Activated B cell treated with CpG ODN at 0.5 μM for 24 hours (primary cell): ENCODE results near the gene MYO9B. TPM values are rescaled to one million over a fixed set of nuclear protein-coding genes. Genes with fewer than 3 reads are reported as not detected.

Source experiments
- ATAC-seq: fragments of 200-7000 bp; cut with Tn5 transposase; one replicate; pipeline ENCODE4 v1.10.0; 2021; ENCODE audit warnings: low read depth, mild to moderate bottlenecking, moderate library complexity
- CTCF ChIA-PET: fragments of 350-600 bp; sonication (Branson Sonifier 250); formaldehyde crosslinking; loops from one replicate; lab custom pipeline; 2021; ENCODE audit warnings: antibody characterized with exemption; lab: Charles Lee
- POLR2A ChIA-PET: fragments of 350-600 bp; sonication (Branson Sonifier 250); formaldehyde crosslinking; loops from one replicate; lab custom pipeline; 2021; ENCODE audit warnings: antibody characterized with exemption; lab: Charles Lee
- DNase-seq: peaks from one replicate; pipeline ENCODE4 v3.0.0; 2022
- H3K27ac Mint-ChIP-seq: one replicate; pipeline ENCODE4 v1.8.0; 2020; ENCODE audit warnings: mixed read lengths
- H3K27me3 Mint-ChIP-seq: one replicate; pipeline ENCODE4 v1.8.0; 2021; ENCODE audit warnings: mixed read lengths
- H3K36me3 Mint-ChIP-seq: one replicate; pipeline ENCODE4 v1.8.0; 2021; ENCODE audit warnings: low read depth, mixed read lengths
- H3K4me1 Mint-ChIP-seq: one replicate; pipeline ENCODE4 v1.8.0; 2021; ENCODE audit warnings: mixed read lengths
- H3K4me3 Mint-ChIP-seq: one replicate; pipeline ENCODE4 v1.8.0; 2020; ENCODE audit warnings: mild to moderate bottlenecking, mixed read lengths
- H3K9me3 Mint-ChIP-seq: one replicate; pipeline ENCODE4 v1.8.0; 2020; ENCODE audit warnings: mixed read lengths
- intact Hi-C: fragments of 100-400 bp; cut with micrococcal nuclease; formaldehyde crosslinking; loops from one replicate; pipeline ENCODE4 v1.15.1; 2024
- total RNA-seq: library from RNA; stranded (reverse); gene quantifications from 2 replicates; pipeline ENCODE4 v1.2.3, GENCODE V29; 2022
- TF ChIP-seq, protein P1 (sequence below): fragments of 200-600 bp; IDR thresholded peaks from one replicate; pipeline ENCODE4 v1.8.0; 2022; ENCODE audit warnings: antibody characterized with exemption, mild to moderate bottlenecking

MYO9B gene
- total RNA-seq, 1 donor from 2014 or later, result 239 TPM

DNA sequence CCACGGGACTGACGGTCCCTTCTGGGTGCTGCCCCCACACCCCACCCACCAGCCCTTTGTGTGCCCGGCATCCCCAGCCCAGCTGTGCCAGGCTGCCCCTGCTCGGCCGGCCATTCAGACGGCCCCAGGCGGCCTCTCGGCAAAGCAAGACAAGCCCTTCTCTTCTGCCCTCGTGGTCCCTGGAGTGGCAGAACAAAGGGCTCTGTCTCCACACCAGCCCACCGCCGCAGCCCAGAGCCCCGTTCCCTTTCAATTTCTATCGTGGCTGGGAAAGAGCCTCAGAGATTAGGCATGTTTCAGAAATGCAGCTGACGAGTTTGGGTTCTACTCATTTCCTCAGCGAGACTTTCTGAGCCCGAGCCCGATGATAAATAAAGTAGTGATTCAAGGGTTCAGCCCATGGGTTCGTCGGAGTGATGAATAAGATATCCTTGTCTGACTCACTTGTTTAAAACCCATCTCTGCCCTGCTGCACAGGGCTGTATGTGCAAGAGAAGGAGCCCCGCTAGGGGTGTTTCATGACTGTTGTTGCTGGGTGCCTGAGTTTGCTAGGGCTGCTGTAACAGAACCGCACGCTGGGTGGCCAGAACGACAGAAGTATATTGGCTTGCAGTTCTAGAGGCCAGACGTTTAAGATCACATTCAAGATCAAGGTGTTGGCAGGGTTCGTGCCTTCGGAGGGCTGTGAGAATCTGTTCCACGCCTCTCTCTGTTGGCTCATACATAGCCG, 4.3 kb downstream of the MYO9B start:
- Mint-ChIP-seq H3K27me3 (no peaks in the 10 kb centered on the region), H3K9me3 (no peaks in the 10 kb centered on the region), H3K36me3 (peaks cover 29% of the 10 kb centered on the region), H3K27ac (peak overlapping the region; percentile 80), H3K4me3 (peak overlapping the region; percentile 72), H3K4me1 (peaks cover 76% of the 10 kb centered on the region)
- CTCF ChIA-PET, result no interaction called here
- TF ChIP-seq, protein P1, sequence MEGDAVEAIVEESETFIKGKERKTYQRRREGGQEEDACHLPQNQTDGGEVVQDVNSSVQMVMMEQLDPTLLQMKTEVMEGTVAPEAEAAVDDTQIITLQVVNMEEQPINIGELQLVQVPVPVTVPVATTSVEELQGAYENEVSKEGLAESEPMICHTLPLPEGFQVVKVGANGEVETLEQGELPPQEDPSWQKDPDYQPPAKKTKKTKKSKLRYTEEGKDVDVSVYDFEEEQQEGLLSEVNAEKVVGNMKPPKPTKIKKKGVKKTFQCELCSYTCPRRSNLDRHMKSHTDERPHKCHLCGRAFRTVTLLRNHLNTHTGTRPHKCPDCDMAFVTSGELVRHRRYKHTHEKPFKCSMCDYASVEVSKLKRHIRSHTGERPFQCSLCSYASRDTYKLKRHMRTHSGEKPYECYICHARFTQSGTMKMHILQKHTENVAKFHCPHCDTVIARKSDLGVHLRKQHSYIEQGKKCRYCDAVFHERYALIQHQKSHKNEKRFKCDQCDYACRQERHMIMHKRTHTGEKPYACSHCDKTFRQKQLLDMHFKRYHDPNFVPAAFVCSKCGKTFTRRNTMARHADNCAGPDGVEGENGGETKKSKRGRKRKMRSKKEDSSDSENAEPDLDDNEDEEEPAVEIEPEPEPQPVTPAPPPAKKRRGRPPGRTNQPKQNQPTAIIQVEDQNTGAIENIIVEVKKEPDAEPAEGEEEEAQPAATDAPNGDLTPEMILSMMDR, result no peak
- POLR2A ChIA-PET, result interaction anchor here (0.7 to 2.1 kb wide), 6 partner anchors 10 to 91 kb away, joined by 3 to 9 read pairs (median 4); no protein-coding TSS in a partner anchor
- peak; percentile 40 for ATAC-seq
- DNase-seq, result peak; percentile 39
- intact Hi-C loops, result loop anchor here (1.0 to 5.0 kb wide), 4 partner anchors 25 to 312 kb away; partner anchors contain the start of gene CCDC194

DNA sequence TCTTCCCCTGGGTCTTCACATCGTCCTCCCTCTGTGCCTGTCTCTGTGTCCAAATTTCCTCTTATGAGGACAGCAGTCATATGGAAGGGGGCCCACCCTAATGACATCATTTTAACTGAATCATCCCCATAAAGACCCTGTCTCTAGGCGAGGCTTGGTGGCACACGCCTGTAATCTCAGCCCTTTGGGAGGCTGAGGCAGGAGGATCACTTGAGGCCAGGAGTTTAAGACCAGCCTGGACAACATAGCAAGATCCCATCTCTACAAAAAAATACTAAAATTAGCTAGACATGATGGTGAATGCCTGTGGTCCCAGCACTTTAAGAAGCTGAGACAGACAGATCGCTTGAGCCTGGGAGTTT, 4.8 kb downstream of the MYO9B start:
- CTCF ChIA-PET, result interaction anchor here (1.6 kb wide), 1 partner anchor 10 kb away, joined by 5 read pairs; no protein-coding TSS in a partner anchor
- Mint-ChIP-seq H3K4me3 (peak overlapping the region; percentile 72), H3K27me3 (no peaks in the 10 kb centered on the region), H3K36me3 (peaks cover 27% of the 10 kb centered on the region), H3K27ac (peak overlapping the region; percentile 80), H3K9me3 (no peaks in the 10 kb centered on the region), H3K4me1 (peaks cover 80% of the 10 kb centered on the region)
- ATAC-seq (no peak), DNase-seq (no peak)
- TF ChIP-seq, protein P1, result no peak
- POLR2A ChIA-PET, result interaction anchor here (1.0 to 2.1 kb wide), 3 partner anchors 25 to 91 kb away, joined by 3 to 9 read pairs (median 4); no protein-coding TSS in a partner anchor
- intact Hi-C loops, result loop anchor here (1.0 kb wide), 3 partner anchors 25 to 55 kb away; no protein-coding TSS in a partner anchor

DNA sequence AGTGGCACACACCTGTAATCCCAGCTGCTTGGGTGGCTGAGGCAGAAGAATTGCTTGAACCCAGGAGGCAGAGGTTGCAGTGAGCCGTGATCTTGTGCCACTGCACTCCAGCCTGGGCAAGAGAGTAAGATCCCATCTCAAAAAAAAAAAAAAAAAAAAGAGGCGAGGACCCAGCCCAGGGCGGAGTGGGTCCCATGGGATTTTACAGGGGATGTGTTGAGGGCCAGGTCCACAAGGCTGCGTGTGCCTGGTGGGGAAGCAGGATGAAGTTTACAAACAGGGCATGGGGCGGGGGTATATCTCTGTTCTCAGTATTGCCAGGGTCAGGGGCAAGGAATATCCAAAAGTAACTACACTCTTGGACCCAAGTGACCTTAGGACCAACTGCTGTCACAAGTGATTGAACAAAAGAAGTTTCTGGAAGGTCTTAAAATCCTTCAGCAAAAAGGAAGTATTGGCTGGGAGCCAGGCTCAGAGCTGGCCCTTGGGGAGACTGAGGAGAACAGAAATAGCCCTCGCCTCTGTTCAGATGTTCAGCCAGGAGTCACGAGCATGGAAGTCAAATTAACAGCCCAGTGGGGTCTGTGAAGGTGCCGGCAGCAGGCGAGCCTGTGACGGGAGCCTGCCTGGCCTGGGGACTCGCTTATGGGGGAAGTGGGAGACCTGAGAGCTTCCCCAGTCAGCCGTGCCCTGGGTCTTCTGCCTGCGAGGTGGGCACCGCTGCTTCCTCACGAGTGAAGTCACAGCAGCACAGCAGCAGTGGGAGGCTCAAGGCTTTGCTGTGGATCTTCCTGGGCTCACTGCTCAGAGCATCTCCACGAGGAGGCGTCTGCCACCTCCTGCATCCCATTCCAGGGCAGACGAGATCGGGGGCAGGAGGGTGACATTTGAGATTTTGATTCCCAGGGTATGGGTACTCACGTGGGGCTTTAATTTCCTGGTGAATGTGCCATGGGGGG, 6.4 kb downstream of the MYO9B start:
- ATAC-seq, result no peak
- Mint-ChIP-seq H3K9me3 (no peaks in the 10 kb centered on the region), H3K4me1 (peaks cover 70% of the 10 kb centered on the region), H3K36me3 (peaks cover 31% of the 10 kb centered on the region), H3K27ac (peak overlapping the region; percentile 79), H3K27me3 (no peaks in the 10 kb centered on the region), H3K4me3 (peak overlapping the region; percentile 62)
- CTCF ChIA-PET, result interaction anchor here (1.6 kb wide), 1 partner anchor 9 kb away, joined by 5 read pairs; no protein-coding TSS in a partner anchor
- TF ChIP-seq, protein P1, result no peak
- intact Hi-C loops, result loop anchor here (1.0 kb wide), 1 partner anchor 8 kb away; no protein-coding TSS in a partner anchor
- no peak for DNase-seq
- POLR2A ChIA-PET, result interaction anchor here (0.7 kb wide), 1 partner anchor 28 kb away, joined by 7 read pairs; no protein-coding TSS in a partner anchor

DNA sequence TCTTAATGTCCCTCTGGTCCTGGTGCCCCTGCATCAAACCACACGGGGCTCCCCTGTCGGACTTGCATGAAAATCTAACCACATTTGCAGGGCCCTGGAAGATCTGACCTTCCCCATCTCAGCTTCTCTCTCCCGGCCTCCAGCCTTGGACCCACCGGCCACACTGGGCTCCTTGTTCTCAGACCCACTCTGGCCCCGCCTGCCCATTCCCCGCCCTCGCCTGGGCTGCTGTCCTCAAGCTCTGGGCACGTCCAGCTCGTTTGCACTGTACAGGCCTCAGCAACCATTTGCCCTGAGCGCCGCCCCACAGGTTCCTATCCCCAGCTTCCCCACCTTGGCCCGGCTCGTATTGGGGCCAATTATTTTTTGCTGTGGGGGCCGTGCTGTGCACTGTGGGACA, 10.5 kb downstream of the MYO9B start:
- H3K9me3 Mint-ChIP-seq, result no peaks in the 10 kb centered on the region
- no peak overlapping the region for H3K4me3 Mint-ChIP-seq
- CTCF ChIA-PET, result no interaction called here
- intact Hi-C loops, result no loop called here
- H3K27me3 Mint-ChIP-seq, result no peaks in the 10 kb centered on the region
- no peak for ATAC-seq
- TF ChIP-seq, protein P1, result no peak
- peaks cover 62% of the 10 kb centered on the region for H3K4me1 Mint-ChIP-seq
- no peak overlapping the region for H3K27ac Mint-ChIP-seq
- POLR2A ChIA-PET, result interaction anchor here (2.0 kb wide), 1 partner anchor 10 kb away, joined by 13 read pairs; the partner anchor contains the start of genes HAUS8 and MYO9B
- DNase-seq, result no peak
- peaks cover 36% of the 10 kb centered on the region for H3K36me3 Mint-ChIP-seq
